Glutamatergic neuron (in vitro differentiated cells): Measurements from ENCODE around the gene FAM3C. TPM values are rescaled to one million over a fixed set of nuclear protein-coding genes. Genes with fewer than 3 reads are reported as not detected.
A peak's percentile ranks its signal among the peaks of the same experiment; 100 is the strongest.

ENCODE experiments used
- DNase-seq: peaks from one replicate; pipeline ENCODE4 v3.0.0; 2022
- H3K27ac Mint-ChIP-seq: one replicate; pipeline ENCODE4 v1.8.0; 2020; ENCODE audit warnings: mild to moderate bottlenecking, mixed read lengths, inconsistent platforms; ENCODE audit not compliant: unreplicated experiment
- H3K27me3 Mint-ChIP-seq: one replicate; pipeline ENCODE4 v1.8.0; 2020; ENCODE audit warnings: mild to moderate bottlenecking, moderate library complexity, mixed read lengths, inconsistent platforms; ENCODE audit not compliant: unreplicated experiment
- H3K36me3 Mint-ChIP-seq: one replicate; pipeline ENCODE4 v1.8.0; 2020; ENCODE audit warnings: mild to moderate bottlenecking, mixed read lengths, inconsistent platforms; ENCODE audit not compliant: unreplicated experiment
- H3K4me1 Mint-ChIP-seq: one replicate; pipeline ENCODE4 v1.8.0; 2020; ENCODE audit warnings: mild to moderate bottlenecking, low read depth, mixed read lengths, inconsistent platforms; ENCODE audit not compliant: unreplicated experiment
- H3K4me3 Mint-ChIP-seq: one replicate; pipeline ENCODE4 v1.8.0; 2020; ENCODE audit warnings: mild to moderate bottlenecking, mixed read lengths, inconsistent platforms; ENCODE audit not compliant: unreplicated experiment
- H3K9me3 Mint-ChIP-seq: one replicate; pipeline ENCODE4 v1.8.0; 2020; ENCODE audit warnings: mild to moderate bottlenecking, moderate library complexity, mixed read lengths, inconsistent platforms; ENCODE audit not compliant: unreplicated experiment
- CTCF ChIP-seq: fragments of 200-600 bp; sonication (generic); IDR thresholded peaks from one replicate; pipeline ENCODE4 v1.5.0; 2021; ENCODE audit not compliant: partially characterized antibody, unreplicated experiment
- total RNA-seq: library from RNA; stranded (reverse); fragmentation: NEBNext Ultra II Directional; extraction: Animal tissue kit (Norgen Biotek cat#: 25700); gene quantifications from one replicate; pipeline ENCODE4 v1.2.1, GENCODE V29; 2021; ENCODE audit not compliant: unreplicated experiment

FAM3C gene
- total RNA-seq, 1 donor from 2014 or later, result 19.9 TPM

- Mint-ChIP-seq H3K4me1 (peaks cover 4% of the 10 kb centered on the region), H3K36me3 (peaks cover 4% of the 10 kb centered on the region), H3K27ac (no peak overlapping the region), H3K27me3 (peaks cover 2% of the 10 kb centered on the region), H3K9me3 (peaks cover 1% of the 10 kb centered on the region), H3K4me3 (peak overlapping the region; percentile 65)
- DNase-seq, result no peak
- TF ChIP-seq CTCF, result no peak
Measured at GRCh38 chr7:121394709-121395140, 1.4 kb downstream of the FAM3C start.

GRCh38 chr7:121393005-121393366, 3.1 kb downstream of the FAM3C start:
- peaks cover 4% of the 10 kb centered on the region for H3K4me1 Mint-ChIP-seq
- H3K9me3 Mint-ChIP-seq, result peaks cover 1% of the 10 kb centered on the region
- no peak for DNase-seq
- H3K27me3 Mint-ChIP-seq, result peaks cover 2% of the 10 kb centered on the region
- H3K4me3 Mint-ChIP-seq, result no peak overlapping the region
- H3K36me3 Mint-ChIP-seq, result peaks cover 4% of the 10 kb centered on the region
- H3K27ac Mint-ChIP-seq, result no peak overlapping the region
- TF ChIP-seq CTCF, result no peak

- no peak overlapping the region for H3K4me3 Mint-ChIP-seq
- no peak for DNase-seq
- H3K4me1 Mint-ChIP-seq, result peaks cover 4% of the 10 kb centered on the region
- H3K9me3 Mint-ChIP-seq, result peaks cover 1% of the 10 kb centered on the region
- H3K27me3 Mint-ChIP-seq, result peaks cover 2% of the 10 kb centered on the region
- peaks cover 4% of the 10 kb centered on the region for H3K36me3 Mint-ChIP-seq
- no peak overlapping the region for H3K27ac Mint-ChIP-seq
- no peak for TF ChIP-seq CTCF
Measured at GRCh38 chr7:121392277-121393004, 3.7 kb downstream of the FAM3C start.

- no peak for TF ChIP-seq CTCF
- peaks cover 2% of the 10 kb centered on the region for H3K27me3 Mint-ChIP-seq
- DNase-seq, result no peak
- peaks cover 1% of the 10 kb centered on the region for H3K9me3 Mint-ChIP-seq
- no peak overlapping the region for H3K4me3 Mint-ChIP-seq
- peaks cover 4% of the 10 kb centered on the region for H3K36me3 Mint-ChIP-seq
- H3K27ac Mint-ChIP-seq, result no peak overlapping the region
- peaks cover 4% of the 10 kb centered on the region for H3K4me1 Mint-ChIP-seq
Measured at GRCh38 chr7:121391686-121392085, 4.4 kb downstream of the FAM3C start.

GRCh38 chr7:121390617-121391016, 5.5 kb downstream of the FAM3C start:
- DNase-seq, result no peak
- Mint-ChIP-seq H3K9me3 (no peaks in the 10 kb centered on the region), H3K36me3 (peaks cover 4% of the 10 kb centered on the region), H3K27me3 (no peaks in the 10 kb centered on the region), H3K4me3 (no peak overlapping the region), H3K27ac (no peak overlapping the region), H3K4me1 (peaks cover 4% of the 10 kb centered on the region)
- no peak for TF ChIP-seq CTCF
